Measurements from ENCODE around the gene ELP4.

DNA sequence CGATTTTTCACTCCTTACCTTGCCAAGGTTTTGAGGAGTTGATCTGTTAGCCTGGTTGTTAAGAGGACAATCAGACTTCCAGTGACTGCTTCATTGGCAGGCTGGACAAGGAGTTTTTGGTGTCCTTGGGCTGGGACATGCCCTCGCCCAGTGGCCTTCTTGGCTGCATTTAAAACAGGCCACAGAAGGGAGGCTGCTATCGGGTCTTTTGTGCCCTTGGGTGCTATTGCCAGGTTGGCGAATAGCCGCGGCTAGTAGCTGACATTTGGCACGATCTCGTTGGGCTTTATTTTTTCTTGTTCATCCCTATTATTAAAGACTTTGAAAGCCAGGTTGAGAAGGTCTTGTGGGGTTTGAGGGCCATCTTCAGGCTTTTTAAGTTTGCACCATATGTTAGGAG lies 99.4 kb downstream of the ELP4 start:
- no peak for TF ChIP-seq POLR2A (conservative IDR thresholded peaks at IDR 0.05)
- TF ChIP-seq, protein P1, sequence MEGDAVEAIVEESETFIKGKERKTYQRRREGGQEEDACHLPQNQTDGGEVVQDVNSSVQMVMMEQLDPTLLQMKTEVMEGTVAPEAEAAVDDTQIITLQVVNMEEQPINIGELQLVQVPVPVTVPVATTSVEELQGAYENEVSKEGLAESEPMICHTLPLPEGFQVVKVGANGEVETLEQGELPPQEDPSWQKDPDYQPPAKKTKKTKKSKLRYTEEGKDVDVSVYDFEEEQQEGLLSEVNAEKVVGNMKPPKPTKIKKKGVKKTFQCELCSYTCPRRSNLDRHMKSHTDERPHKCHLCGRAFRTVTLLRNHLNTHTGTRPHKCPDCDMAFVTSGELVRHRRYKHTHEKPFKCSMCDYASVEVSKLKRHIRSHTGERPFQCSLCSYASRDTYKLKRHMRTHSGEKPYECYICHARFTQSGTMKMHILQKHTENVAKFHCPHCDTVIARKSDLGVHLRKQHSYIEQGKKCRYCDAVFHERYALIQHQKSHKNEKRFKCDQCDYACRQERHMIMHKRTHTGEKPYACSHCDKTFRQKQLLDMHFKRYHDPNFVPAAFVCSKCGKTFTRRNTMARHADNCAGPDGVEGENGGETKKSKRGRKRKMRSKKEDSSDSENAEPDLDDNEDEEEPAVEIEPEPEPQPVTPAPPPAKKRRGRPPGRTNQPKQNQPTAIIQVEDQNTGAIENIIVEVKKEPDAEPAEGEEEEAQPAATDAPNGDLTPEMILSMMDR (IDR thresholded peaks at IDR 0.05 in 2 of 3, conservative IDR thresholded peaks at IDR 0.05 in 1 of 3; ENCODE audit: insufficient read depth in 2 of 3, low read depth in 1 of 3, low read length in 3 of 3) = no peak
- no peak for TF ChIP-seq L3MBTL2 (IDR thresholded peaks at IDR 0.05)
- TF ChIP-seq SREBF2 (CRISPR knock-in tag; IDR thresholded peaks at IDR 0.05) = no peak
- TF ChIP-seq MAFF (IDR thresholded peaks at IDR 0.05; ENCODE audit: low read length) = no peak

Measured in K562 (cell line).